NCI-H446 (cell line): ENCODE data around the gene OMP.
"Not testable (repeated sequence)": the region's sequence is repeated elsewhere in the genome, so short reads cannot be mapped to it uniquely, and the experiment has no call there.

Source experiments
- DNase-seq, 2 experiments: peaks; one replicate each; lab custom pipeline; 2025; lab: John Stamatoyannopoulos, UW

OMP gene

DNA sequence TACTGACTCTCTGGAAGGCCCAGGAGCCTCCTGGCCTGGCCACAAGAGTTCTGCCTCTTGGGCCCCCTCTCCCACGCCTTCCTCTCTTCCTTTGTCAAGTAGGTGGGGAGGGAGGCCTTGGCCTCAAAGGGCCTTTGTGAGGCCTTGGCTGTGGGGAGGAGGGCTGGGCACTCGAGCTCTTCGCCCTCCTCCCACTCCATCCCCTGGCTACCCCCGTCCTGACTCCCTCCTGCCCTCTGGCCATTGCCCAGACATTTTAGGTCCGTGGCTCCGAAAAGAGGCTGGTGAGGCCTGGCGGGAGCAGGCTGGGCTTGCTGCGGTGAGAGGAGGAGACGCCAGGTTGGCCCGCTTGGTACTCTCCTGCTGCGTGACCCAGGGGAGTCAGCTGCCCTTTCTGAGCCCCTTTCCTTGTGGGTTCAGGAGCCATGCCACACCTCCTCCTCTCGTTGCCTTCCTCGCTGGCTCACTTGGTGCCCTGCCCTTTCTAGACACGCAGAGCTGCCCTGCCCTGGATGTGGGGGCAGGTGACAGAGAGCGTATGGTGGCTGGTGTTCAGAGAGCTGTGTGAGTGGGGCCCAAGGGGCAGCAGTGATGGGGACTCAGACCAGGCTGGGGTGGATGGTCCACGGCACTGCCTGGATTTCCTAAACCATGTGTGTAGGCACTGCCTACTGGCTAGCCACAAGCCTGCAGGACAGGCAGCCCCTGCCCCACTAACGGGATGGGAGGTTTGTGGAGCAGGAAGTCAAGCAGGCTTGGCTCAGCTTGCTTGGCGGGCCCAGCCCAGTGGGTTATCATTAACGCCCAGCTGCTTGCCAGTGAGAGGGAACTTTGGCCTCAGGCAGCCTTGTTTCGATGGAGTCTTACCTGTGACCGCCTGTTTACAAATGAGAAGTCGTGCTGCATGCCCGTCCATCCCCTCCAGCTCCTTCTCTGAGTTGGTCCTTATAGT, 15.8 kb upstream of the OMP start:
- no peak for DNase-seq

DNA sequence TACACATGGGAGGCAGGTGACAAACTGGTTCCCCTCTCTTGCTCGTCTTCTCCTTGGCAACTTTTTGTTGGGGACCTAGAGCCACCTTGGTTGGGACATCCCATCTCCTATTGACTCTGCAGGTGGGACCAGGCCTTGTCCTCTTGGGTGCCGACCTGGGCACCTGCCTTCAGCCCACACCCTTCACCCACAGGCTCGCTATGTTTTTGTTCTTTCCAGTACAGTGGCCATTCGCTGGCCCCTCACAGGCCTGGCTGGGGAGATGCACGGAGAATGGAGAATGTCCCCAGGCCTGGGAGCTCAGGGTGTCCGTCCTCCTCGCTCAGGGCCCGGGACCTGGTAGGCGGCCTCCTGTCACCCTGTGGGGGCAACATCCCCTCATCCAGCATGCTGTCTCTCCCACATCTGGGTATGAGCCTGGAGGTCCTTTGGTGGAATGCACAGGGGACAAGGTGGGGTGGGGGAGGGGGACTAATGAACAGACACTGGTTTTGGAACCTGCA, 14.9 kb upstream of the OMP start:
- DNase-seq, result no peak

DNA sequence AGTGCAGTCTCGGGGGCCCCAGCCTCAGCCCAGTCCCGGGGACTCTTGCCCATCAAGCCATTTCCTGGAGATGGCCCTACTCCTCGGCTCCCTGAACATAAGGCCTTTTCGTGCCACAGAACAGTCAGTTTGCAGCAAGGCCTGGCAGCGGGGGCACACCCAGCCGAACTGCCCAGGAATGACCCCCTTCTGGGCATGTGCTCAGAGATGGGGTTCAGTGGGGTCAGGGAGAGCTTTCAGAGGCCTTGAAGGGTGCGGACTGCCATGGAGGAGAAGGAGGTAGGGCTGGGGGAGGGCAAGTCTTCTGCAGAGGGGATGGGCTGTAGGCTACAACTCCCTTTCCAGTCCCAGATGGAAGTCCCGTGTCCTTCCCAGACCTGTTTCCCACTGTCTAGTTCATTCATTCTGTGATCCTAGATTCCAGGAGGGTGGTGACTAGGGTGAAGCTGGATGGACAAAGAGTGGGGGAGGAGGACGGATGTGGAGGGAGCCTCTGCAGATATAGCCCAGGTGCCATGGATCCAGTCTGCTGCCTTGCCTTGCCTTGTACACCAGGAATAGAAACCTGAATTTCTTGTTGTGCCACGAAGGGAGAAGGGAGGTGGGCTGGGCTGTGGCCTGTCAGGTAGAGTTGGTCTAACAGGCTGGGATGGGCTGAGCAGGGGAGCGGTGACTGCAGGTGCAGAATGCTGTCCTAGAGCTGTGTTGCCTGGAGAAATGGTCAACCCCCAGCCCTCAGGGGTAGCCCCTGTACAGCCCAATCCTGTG, 14.2 kb upstream of the OMP start:
- no peak for DNase-seq

DNA sequence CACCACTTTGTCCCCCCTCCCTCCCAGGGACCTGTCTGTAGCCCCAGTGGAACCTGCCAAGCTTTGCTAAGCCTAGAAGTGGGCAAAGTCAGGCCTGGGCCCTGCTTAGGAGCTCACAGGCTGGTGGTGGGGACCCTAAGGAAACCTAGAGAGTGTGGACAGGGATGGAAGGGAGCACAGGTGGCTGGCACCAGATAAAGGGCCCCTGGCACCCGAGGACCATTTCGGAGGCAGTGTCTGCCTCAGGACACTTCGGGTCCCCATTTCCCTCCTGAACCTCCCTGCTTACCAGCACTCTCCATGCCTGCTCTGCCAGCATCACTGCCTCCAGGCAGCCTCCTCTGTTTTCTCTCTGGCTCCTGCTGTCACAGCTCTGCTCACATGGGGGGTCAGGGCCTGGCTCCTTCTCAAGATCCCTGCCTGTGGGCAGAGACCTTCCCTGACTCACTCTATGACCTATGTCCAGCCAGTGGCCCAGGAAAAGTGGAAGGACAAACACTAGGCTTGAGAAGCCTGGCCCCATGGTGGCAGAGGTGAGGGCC, 13.6 kb upstream of the OMP start:
- DNase-seq, result no peak

DNA sequence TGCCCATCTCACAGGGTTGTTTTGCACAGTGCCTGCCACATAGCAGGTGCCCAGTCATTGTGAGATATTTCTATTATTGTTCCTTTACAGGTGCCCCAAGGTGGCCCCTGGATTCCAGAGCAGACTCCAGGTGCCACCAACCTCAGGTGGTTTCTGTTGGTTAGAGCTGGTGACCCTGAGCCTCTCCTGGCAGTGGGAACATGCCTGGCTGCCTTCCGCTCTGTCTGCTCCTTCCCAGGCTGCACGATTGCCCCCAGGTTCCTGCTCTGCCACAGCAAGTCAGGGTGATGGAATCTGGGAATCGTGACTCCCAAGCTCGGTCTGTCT, 12.6 kb upstream of the OMP start:
- DNase-seq, result no peak

DNA sequence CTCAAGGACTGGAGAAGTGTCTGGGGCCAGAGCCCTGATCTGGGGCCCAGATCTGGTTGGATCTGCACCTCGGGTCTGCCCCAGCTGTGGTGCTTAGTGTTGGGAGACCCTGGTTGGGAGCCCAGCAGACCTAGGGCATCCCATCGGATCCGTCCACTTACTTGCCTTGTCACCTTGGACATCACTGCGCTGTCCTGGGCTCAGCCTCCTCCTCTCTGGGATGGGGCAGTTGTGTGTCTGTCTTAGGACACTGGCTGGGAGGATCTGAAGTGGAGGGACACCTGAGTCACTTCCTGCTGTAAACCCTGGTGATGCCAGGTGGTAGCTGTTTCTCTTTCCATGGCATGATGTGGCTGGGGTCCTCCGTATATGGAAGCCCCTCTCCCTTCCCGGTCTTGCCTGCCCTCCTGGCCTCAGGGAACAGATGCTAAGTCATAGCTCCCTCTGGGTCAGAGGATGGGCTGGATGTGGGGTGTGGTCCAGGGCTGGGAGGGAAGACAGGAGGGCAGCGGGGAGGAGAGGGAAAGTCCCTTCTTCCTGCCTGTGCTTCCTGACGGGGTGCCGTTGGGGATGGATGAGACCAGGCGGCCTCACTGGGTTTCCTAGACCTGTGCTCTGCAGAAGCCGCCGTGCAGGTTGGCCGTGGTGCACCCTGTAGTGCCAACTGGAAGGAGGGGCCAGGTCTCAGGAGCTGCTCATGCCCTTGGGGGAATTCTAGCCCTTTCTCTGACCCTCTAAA, 12.1 kb upstream of the OMP start:
- DNase-seq, result no peak

DNA sequence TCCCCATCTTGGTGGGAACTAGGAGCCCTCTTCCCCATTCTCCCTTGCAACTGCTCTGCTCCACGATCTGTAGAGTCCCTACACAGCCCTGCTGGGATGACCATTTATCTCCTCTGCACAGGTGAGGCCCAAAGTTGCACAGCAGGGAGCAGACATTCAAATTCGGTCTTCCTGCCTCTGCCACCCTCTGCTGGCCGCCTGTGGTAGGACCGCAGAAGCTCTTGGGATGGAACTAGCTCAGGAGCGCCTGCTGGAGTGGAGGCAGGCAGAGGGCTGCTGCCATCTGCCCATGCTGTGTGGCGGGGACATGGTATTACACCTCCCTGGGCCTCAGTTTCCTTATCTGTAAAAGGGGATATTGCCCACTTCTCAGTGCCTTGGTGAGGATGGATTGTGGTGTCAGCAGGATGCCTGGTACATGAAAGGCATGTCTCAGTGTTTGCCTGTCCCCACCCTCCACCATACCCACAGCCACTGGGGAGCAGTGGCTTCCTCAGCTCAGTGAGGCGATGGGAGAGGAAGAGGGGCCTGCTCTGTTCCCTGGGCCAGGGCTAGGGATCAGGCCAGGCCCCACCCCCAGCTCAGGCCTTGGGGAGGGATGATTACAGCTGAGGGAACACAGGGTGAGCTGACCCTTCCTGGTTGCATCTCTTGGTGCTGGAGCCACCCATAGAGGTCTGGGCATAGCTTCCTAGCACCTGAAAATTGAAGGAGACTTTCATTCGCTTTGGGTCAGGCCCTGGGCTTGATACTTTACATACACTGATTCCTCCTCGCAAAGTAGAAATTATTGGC, 11.3 kb upstream of the OMP start:
- peak; percentile 72 to 75 for DNase-seq

DNA sequence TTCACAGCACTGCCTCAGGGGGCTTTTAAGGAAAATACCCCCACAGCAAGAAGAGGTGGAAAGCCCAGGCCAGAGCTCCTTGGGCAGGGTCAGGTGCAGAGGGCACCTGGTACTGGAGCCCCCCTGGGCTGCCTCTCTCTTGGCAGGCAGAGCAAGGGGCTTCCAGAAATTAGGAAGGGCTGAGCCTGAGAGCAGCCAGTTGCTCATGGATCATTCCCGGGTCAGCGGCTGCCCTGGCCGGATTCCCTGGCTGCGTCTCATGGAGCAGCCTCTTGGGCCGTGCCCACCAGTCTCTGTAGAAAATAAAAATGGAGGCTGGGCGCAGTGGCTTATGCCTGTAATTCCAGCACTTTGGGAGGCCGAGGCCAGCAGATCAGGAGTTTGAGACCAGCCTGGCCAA, 10.3 kb upstream of the OMP start:
- DNase-seq, result peak in 1 of 2 experiments; percentile 35

DNA sequence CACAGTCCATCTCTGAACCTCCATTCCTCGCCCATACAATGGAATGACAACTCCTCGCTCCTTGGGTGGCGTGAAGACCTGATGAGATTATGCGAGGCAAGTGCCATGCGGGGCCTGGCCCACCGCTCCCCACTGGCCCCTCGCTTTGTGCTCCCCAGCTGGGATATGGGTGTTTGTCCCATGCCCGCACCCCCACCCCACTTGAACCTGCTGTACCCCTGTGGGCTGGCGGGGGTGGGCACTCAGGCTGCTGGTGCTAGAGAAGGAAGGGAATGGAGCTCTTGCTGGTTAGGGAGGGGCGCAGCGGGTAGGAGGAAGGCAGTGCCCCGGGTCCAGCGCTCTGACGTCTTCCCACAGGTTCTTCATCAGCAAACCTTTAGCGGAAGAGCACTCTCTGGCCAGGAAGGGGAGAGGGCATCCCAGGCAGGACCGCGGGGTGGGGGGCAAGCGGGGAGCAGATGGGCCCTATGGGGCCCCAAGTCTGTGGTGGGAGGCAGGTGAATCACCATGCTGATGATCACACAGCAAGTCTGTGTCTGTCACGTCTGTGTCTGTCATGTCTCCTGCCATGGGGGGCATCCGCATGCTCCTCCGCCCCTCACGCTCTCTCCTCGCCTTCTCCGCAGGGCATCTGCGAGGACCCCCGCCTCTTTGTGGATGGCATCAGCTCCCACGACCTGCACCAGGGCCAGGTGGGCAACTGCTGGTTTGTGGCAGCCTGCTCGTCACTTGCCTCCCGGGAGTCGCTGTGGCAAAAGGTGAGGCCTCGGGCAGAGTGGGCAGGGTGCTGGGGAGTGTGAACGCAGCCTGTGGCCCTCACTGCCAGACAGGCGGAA, 9.4 kb upstream of the OMP start:
- DNase-seq, result no peak

DNA sequence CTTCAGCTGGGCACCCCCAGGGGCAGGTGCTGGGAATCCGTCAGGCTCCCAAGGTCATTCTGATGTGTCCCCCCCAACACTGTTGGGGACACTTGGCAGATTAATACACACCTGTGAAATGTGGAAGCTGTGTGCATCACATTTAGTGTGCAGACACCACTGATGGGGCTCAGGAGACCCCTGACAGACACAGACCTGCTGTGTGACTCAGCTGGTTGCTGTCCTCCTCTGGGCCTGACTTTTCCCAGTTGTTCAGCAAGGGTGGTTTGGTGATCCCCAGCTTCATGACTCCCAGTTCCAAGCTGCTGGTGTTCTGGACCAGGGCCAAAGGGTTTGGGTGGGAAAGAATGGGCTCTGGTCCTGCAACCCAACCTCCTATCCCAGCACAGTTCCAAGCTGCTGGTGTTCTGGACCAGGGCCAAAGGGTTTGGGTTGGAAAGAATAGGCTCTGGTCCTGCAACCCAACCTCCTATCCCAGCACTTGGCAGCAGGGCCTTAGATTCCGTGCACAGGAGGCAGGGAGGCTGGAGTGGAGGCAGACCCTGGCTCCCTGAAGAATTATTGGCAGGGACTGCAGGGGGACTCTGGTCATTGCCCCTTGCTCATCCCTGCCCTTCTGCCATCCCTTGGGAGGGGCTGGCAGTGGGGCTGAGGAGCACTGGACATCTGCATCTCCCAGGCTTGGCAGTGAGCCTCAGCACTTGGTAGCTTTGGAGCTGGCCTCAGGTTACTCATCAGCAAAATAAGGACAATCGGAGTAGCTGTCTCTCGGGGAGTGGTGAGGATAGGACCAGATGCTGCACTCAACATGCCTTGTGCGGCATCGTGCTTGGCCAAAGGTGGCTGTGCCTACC, 8.4 kb upstream of the OMP start:
- peak; percentile 99 to 100 for DNase-seq

DNA sequence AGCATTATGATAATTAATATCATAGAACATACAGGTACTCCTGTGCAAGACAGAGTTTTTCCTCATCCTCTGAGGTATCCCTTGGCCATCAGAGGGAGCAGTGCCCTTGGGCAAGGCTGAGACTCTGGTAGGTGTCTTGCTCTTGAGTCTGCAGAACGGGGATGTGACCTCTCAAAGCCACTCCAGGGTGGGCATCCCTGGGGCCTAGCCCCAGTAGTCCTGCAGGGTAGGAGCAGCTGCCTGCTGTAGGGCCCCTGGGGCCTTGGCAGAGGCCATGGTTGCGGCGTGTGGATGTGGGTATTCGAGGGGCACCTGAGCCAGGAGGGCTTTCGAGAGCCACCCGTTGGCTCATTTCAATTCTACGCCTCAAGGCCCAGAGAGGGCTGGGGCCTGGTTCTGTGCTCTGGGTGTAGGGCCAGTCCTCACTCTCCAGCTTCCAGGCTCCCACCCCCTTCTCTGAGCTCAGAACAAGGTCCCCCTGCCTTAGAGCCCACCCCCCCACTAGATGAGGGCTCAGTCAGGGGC, 7.7 kb upstream of the OMP start:
- peak in 1 of 2 experiments; percentile 71 for DNase-seq

DNA sequence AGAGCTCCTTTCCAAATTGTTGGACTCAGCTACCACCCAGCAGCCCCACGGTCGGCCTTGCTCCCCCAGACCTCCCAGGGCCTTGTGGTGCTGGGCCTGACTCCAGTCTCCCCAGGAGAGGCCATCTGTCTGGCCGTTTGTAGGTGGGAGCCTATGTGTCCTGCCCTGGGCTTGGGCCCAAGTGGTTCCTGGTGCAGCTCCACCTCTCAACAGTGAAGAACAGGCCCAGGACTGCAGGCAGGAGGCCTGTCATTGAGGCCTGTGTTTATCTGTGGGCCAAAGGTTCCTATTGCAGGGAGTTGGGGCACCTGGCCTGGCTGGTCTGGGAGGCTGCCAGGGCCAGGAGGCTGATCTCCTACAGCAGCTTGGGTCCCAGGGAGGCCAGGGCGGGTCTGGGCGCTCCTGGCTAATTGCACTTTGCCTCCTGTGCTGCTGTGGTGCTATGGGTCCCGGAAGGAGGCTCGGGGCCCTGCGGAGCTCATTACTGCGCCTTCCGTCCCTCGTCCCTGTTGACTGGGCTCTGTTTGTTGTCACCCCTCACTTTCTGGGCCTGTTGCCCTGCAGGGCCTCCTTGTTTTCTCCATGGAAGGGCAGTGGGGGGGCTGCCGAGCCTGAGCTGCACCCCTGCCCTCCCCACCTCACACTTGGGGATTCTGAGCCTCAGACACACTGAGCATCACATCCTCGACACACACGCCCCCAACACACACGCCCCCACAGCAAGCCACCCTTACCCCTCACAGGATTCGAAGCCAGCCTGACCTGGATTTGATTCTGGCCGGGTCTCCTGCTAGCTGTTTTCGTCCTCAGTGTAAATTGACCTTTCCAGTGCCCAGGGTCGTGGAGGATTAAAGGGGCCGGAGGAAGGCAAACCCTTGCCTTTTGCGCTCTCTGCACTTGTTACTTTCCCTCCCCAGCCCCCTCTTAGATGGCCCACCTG, 6.8 kb upstream of the OMP start:
- DNase-seq, result peak; percentile 78 to 92

DNA sequence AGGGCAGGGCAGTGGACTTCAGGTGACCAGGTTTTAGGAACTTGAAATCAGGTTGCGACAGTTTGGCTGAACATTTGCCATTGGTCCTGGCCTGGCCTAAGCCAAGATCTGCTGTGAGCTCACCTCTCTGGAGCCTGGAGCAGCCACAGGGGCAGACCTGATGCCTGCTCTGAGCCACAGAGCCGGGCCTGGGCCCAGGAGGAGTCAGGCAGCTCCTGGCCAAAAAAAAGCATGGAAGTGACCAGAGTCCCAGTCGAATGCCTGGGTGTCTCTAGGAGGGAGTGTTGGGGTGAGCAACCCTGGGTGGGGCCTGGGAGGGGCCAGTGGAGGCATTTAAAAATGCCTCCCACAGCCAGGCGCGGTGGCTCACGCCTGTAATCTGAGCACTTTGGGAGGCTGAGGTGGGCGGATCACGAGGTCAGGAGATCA, 6.0 kb upstream of the OMP start:
- DNase-seq, result no peak

DNA sequence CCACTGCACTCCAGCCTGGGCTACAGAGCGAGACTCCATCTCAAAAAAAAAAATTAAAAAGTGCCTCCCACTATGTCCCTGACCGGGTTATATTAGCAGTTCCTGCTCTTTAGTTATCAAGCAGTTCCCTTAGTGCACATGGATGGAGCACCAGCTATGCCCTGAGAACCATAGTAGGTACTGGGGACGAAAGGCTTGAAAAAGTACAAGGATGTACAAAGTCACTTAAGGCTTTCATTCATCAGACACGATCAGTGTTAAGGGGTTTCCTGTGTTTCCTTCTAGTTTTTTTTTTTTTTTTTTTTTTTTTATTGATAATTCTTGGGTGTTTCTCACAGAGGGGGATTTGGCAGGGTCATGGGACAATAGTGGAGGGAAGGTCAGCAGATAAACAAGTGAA, 5.5 kb upstream of the OMP start:
- DNase-seq, result not testable (repeated sequence)

DNA sequence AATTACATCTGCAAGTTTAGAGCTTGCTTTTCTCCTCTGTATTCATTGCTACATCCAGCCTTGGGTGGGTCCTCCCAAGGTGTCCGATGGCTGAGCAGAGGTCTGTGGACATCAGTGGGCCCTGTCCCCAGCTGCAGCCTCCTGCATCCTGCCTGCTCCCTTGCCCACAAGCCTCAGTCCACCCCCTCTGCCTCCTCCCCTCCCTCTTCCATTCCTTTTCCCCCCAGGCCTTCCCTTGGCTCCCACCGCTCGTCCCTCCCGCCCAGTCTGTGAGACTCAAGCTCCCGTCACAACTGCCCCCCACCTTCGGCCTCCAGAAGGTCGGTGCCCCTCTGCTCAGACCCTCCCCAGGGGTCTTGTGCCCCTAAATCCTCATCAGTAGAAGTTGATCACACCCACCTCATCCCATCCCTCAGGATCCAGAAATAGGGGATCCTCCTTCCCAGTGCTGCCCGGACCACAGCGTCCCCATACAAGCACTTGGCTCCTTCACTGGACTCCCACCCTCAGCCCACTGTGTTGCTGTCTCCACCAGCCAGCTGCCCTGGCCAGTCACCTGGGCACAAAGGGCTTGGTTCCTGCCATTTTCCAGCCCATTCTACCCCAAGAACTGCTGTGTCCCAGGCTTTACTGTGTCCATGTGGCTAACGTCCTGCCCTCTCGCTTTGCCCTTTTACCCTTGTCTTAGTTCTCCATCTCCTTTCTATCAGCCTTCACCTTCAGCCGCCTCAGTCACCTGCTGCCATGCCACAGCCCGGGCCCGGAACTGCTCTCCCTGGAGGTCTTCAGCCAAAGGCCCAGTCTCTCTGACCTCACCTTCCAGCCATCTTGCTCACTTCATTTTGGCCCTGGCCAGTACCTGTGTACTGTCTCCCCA, 2.2 kb upstream of the OMP start:
- no peak for DNase-seq

DNA sequence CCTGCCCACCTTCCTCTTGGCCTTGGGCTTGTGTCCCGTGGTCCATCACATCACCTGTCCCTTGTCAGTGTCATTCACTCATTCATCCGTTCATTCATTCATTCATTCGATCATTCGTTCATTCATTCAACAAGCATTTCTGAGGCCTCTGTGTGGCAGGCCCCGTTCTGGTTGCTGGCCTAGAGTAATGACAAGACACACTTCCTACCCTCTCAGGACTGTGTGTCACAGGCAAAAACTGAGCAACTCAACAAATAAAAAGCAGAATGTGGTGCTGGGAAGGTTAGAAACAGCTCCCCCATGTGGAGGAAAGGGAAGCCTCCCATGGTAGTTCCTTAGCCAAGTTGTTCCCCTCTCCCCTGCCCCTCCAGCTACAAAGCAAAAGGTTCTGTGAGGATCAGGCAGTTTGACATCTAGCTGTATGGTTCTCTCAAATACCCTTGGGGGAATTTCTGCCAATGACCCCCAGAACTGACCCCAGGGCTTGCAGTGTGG, 1.6 kb upstream of the OMP start:
- DNase-seq, result peak in 1 of 2 experiments; percentile 56

DNA sequence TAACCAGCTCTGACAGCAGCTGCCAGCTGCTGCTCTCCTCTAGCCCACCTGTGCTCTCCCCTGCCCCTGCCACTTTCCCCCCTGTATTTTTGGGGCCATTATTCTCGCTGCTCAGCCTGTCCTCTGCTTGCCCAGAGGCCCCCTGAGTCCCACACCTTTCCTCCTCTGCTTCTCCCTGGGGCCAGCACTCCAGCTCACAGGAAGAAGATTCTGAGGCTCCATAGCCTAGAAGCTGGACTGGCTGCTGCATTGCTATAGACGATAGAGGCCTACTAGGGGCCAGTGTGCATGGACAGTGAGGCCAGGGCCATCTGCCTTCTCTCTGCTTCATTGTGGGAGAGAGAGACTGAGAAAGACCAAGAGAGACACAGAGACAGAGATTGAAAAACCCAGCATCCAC, 679 bp downstream of the OMP start:
- no peak for DNase-seq
